ENCODE results near the gene MAP7. TPM values are rescaled to one million over a fixed set of nuclear protein-coding genes. Genes with fewer than 3 reads are reported as not detected.

The MAP7 gene
- total and polyA plus RNA-seq, 11 donors, result 0.86 to 3.2 (median 2.1) TPM

DNA sequence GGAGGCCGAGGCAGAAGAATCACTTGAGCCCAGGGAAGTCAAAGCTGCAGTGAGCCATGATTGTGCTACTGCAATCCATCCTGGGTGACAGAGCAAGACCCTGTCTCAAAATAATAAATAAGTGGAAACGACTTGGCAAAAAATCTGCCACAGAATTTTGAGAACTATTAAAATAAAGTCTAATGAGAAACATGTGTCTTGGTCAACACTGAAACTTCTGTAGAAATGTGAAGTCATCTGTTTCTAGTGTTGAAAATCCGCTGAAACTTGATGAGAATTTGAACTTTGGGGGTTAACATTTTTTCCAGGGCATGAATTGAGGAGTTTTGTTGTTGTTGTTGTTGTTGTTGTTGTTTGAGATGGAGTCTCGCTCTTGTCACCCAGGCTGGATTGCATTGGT lies 231.5 kb downstream of the MAP7 start:
- DNase-seq, result no peak
- Histone ChIP-seq H3K27ac (no peak overlapping the region), H3K36me3 (no peaks in the 10 kb centered on the region), H3K27me3 (no peaks in the 10 kb centered on the region), H3K9me3 (no peaks in the 10 kb centered on the region), H3K4me1 (no peaks in the 10 kb centered on the region), H3K4me3 (no peak overlapping the region)
- WGBS, 4 donors, result 70 to 77% (median 73%) methylated on average over 4 of the region's 4 CpGs
- intact Hi-C loops (cut with DNase I), result loop anchor here in 9 of 10 donors (5.0 to 10.0 kb wide), 9 partner anchors 74 to 871 kb away; no protein-coding TSS in a partner anchor
- ATAC-seq, result no peak
- TF ChIP-seq, protein P1, sequence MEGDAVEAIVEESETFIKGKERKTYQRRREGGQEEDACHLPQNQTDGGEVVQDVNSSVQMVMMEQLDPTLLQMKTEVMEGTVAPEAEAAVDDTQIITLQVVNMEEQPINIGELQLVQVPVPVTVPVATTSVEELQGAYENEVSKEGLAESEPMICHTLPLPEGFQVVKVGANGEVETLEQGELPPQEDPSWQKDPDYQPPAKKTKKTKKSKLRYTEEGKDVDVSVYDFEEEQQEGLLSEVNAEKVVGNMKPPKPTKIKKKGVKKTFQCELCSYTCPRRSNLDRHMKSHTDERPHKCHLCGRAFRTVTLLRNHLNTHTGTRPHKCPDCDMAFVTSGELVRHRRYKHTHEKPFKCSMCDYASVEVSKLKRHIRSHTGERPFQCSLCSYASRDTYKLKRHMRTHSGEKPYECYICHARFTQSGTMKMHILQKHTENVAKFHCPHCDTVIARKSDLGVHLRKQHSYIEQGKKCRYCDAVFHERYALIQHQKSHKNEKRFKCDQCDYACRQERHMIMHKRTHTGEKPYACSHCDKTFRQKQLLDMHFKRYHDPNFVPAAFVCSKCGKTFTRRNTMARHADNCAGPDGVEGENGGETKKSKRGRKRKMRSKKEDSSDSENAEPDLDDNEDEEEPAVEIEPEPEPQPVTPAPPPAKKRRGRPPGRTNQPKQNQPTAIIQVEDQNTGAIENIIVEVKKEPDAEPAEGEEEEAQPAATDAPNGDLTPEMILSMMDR (IDR thresholded peaks at IDR 0.05), result no peak
- TF ChIP-seq POLR2A (IDR thresholded peaks at IDR 0.05), result no peak

DNA sequence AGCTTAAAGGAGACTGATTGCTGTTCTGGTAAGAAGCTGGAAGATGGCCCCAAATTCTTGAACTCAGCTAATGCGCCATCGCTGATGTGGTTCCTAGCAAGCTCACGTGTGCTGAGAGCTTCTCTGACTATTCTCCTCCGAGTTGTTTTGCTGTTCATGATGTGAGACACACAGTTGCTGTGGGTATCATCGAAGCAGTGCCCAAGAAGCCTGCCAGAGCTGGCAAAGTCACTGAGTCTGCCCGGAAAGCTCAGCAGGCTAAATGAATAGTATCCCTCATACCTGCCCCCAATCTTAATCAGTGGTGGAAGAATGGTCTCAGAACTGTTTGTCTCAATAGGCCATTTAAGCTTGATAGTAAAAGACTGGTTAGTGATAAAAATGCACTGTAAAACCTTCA lies 232.3 kb downstream of the MAP7 start:
- DNase-seq (no peak), ATAC-seq (no peak)
- no peaks in the 10 kb centered on the region for H3K9me3 ChIP-seq
- no peaks in the 10 kb centered on the region for H3K36me3 ChIP-seq
- no peak for TF ChIP-seq POLR2A (IDR thresholded peaks at IDR 0.05)
- TF ChIP-seq, protein P1 (IDR thresholded peaks at IDR 0.05), result no peak
- WGBS, 4 donors, result 71 to 79% (median 73%) methylated on average over 6 of the region's 6 CpGs
- H3K4me1 ChIP-seq, result no peaks in the 10 kb centered on the region
- no peak overlapping the region for H3K27ac ChIP-seq
- intact Hi-C loops (cut with DNase I), result loop anchor here (1.0 to 10.0 kb wide), 12 partner anchors 73 to 871 kb away; no protein-coding TSS in a partner anchor
- H3K4me3 ChIP-seq, result no peak overlapping the region
- H3K27me3 ChIP-seq, result no peaks in the 10 kb centered on the region

DNA sequence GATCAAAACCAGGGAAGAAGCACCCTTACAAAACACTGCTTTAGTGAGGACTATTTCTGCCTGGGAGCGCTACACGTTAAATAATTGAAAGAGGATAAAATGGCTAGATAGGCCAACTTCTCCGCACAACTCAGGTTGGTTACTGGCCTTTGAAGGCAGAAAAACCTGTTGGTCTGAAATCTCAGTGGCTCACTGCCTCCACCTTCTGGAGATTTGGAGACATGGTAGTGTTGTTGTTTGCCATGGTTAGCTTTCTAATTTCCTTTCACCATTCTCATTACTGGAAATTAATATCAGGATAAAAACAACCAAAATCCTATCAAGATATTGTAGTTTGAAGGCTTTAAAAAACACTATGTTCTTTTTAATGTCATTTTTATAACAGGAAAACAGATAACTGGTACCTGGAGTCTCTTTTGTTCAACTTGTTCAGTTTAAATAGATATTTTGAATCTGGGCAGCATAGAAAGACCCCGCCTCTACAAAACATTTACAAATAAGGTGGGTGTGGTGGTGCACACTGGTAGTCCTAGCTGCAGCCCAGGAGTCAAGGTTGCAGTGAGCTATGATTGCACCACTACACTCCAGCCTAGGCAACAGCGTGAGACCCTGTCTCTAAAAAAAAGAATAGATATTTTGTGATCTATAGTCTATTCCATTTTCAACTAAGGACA lies 233.1 kb downstream of the MAP7 start:
- H3K4me3 ChIP-seq, result no peak overlapping the region
- intact Hi-C loops (cut with DNase I), result loop anchor here (1.0 to 10.0 kb wide), 12 partner anchors 72 to 870 kb away; no protein-coding TSS in a partner anchor
- DNase-seq (peak in 3 of 5 donors; percentile 35 to 51 (median 37)), ATAC-seq (peak in 3 of 4 donors; percentile 36 to 81 (median 58))
- no peak overlapping the region for H3K27ac ChIP-seq
- WGBS, 4 donors, result 40 to 48% (median 42%) methylated on average over 5 of the region's 5 CpGs
- H3K36me3 ChIP-seq, result no peaks in the 10 kb centered on the region
- H3K4me1 ChIP-seq, result no peaks in the 10 kb centered on the region
- no peaks in the 10 kb centered on the region for H3K27me3 ChIP-seq
- H3K9me3 ChIP-seq, result no peaks in the 10 kb centered on the region
- no peak for TF ChIP-seq POLR2A (IDR thresholded peaks at IDR 0.05)
- TF ChIP-seq, protein P1 (IDR thresholded peaks at IDR 0.05), result peak; percentile 69 to 88 (median 81)

DNA sequence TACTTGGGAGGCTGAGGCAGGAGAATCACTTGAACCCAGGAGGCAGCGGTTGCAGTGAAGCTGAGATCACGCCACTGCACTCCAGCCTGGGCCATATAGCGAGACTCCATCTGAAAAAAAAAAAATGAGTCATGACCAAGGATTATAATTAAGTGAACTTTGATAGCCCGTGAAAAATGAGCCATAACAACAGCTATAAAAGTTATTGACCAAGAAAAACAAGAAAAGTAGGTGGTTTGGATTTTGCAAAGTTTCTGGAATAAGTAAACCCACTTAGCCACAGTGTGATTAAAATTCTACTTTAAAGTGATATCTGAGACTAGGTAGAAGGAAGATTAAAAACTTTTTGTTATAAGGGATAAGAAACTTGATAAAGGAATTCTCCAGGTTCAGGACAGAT lies 234.6 kb downstream of the MAP7 start:
- Histone ChIP-seq H3K4me3 (no peak overlapping the region), H3K9me3 (no peaks in the 10 kb centered on the region), H3K27ac (no peak overlapping the region), H3K4me1 (no peaks in the 10 kb centered on the region), H3K27me3 (no peaks in the 10 kb centered on the region), H3K36me3 (no peaks in the 10 kb centered on the region)
- intact Hi-C loops (cut with DNase I), result loop anchor here in 9 of 10 donors (5.0 to 10.0 kb wide), 9 partner anchors 71 to 868 kb away; no protein-coding TSS in a partner anchor
- DNase-seq, result no peak
- no peak for ATAC-seq
- TF ChIP-seq, protein P1 (IDR thresholded peaks at IDR 0.05), result no peak
- TF ChIP-seq POLR2A (IDR thresholded peaks at IDR 0.05), result no peak
- WGBS, 4 donors, result 89 to 96% (median 94%) methylated on average over 4 of the region's 4 CpGs

All from heart left ventricle (tissue), 16 donors.